GM18858 (cell line): Measurements from ENCODE around the gene SERPINB5.
A peak's percentile ranks its signal among the peaks of the same experiment; 100 is the strongest.

Experiments used
- ATAC-seq: cut with Tn5 transposase; IDR thresholded peaks from one replicate; pipeline ENCODE4 v1.9.1; 2021; ENCODE audit not compliant: unreplicated experiment

The SERPINB5 gene

GRCh38 chr18:63467699-63468098 is 9.1 kb upstream of the SERPINB5 start:
- ATAC-seq, result no peak

- no peak for ATAC-seq
Measured at GRCh38 chr18:63468575-63468974, 8.2 kb upstream of the SERPINB5 start.

GRCh38 chr18:63470751-63471150 is 6.0 kb upstream of the SERPINB5 start:
- ATAC-seq, result no peak

- ATAC-seq, result no peak
Measured at GRCh38 chr18:63472380-63472779, 4.4 kb upstream of the SERPINB5 start.

- no peak for ATAC-seq
Measured at GRCh38 chr18:63477200-63477599, 442 bp downstream of the SERPINB5 start.

GRCh38 chr18:63477968-63478367 is 1.2 kb downstream of the SERPINB5 start:
- no peak for ATAC-seq

- no peak for ATAC-seq
Measured at GRCh38 chr18:63479826-63480225, 3.1 kb downstream of the SERPINB5 start.

GRCh38 chr18:63480476-63480875 is 3.7 kb downstream of the SERPINB5 start:
- no peak for ATAC-seq

GRCh38 chr18:63480915-63481314 is 4.2 kb downstream of the SERPINB5 start:
- ATAC-seq, result no peak

- no peak for ATAC-seq
Measured at GRCh38 chr18:63487676-63488075, 10.9 kb downstream of the SERPINB5 start.

GRCh38 chr18:63488160-63488559 is 11.4 kb downstream of the SERPINB5 start:
- no peak for ATAC-seq

- ATAC-seq, result no peak
Measured at GRCh38 chr18:63492851-63493250, 16.1 kb downstream of the SERPINB5 start.

- ATAC-seq, result no peak
Measured at GRCh38 chr18:63495675-63496074, 18.9 kb downstream of the SERPINB5 start.

GRCh38 chr18:63505566-63506335 is 29.0 kb downstream of the SERPINB5 start:
- peak; percentile 47 for ATAC-seq

- ATAC-seq, result no peak
Measured at GRCh38 chr18:63506336-63506646, 29.5 kb downstream of the SERPINB5 start.

- ATAC-seq, result no peak
Measured at GRCh38 chr18:63508596-63508995, 31.8 kb downstream of the SERPINB5 start.

- no peak for ATAC-seq
Measured at GRCh38 chr18:63511285-63511684, 34.5 kb downstream of the SERPINB5 start.

- no peak for ATAC-seq
Measured at GRCh38 chr18:63514326-63514725, 37.6 kb downstream of the SERPINB5 start.

GRCh38 chr18:63514888-63515678 is 38.3 kb downstream of the SERPINB5 start:
- ATAC-seq, result no peak

- ATAC-seq, result no peak
Measured at GRCh38 chr18:63515801-63516200, 39.0 kb downstream of the SERPINB5 start.

- ATAC-seq, result peak; percentile 83
Measured at GRCh38 chr18:63518178-63519012, 41.6 kb downstream of the SERPINB5 start.
